Panc1 (cell line): ENCODE data around the gene CFAP68.

Source experiments
- POLR2AphosphoS5 ChIP-seq: IDR thresholded peaks from 2 replicates; pipeline ENCODE4 v1.6.1; 2012; ENCODE audit warnings: mild to moderate bottlenecking, low read depth, low read length, moderate library complexity
- REST ChIP-seq, 2 experiments: IDR thresholded peaks; 2 replicates each; pipeline ENCODE4 v1.6.1; 2011 to 2012; ENCODE audit warnings: low read depth in 2 of 2, control low read depth in 1 of 2, low read length in 1 of 2, mild to moderate bottlenecking in 1 of 2, moderate library complexity in 1 of 2; ENCODE audit not compliant: insufficient read depth in 1 of 2
- SIN3A ChIP-seq: IDR thresholded peaks from 2 replicates; pipeline ENCODE4 v1.6.1; 2012; ENCODE audit warnings: low read depth, mild to moderate bottlenecking, low read length, moderate library complexity, borderline replicate concordance; ENCODE audit not compliant: insufficient read depth
- TCF7L2 ChIP-seq: IDR thresholded peaks from 2 replicates; pipeline ENCODE4 v1.6.1; 2011; ENCODE audit warnings: mild to moderate bottlenecking, low read depth, low read length, inconsistent platforms
- TF ChIP-seq, protein P1 (sequence below): fragments of 450-650 bp; IDR thresholded peaks from 2 replicates; pipeline ENCODE4 v1.5.1; 2017; ENCODE audit warnings: mild to moderate bottlenecking

GRCh38 chr11:111905411-111905810 is 26.1 kb downstream of the CFAP68 start:
- TF ChIP-seq, protein P1, sequence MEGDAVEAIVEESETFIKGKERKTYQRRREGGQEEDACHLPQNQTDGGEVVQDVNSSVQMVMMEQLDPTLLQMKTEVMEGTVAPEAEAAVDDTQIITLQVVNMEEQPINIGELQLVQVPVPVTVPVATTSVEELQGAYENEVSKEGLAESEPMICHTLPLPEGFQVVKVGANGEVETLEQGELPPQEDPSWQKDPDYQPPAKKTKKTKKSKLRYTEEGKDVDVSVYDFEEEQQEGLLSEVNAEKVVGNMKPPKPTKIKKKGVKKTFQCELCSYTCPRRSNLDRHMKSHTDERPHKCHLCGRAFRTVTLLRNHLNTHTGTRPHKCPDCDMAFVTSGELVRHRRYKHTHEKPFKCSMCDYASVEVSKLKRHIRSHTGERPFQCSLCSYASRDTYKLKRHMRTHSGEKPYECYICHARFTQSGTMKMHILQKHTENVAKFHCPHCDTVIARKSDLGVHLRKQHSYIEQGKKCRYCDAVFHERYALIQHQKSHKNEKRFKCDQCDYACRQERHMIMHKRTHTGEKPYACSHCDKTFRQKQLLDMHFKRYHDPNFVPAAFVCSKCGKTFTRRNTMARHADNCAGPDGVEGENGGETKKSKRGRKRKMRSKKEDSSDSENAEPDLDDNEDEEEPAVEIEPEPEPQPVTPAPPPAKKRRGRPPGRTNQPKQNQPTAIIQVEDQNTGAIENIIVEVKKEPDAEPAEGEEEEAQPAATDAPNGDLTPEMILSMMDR, result no peak
- TF ChIP-seq SIN3A, result no peak
- no peak for TF ChIP-seq POLR2AphosphoS5
- no peak for TF ChIP-seq REST (IDR thresholded peaks at IDR 0.05; ENCODE audit: insufficient read depth in 1 of 2, low read depth in 2 of 2, low read length in 1 of 2)
- TF ChIP-seq TCF7L2, result no peak
